Heart left ventricle (tissue), 13 donors: ENCODE results near the gene ELAVL1.

Source experiments
- CTCF ChIP-seq, 12 donors: fragments of 200-600 bp; sonication (generic) in 4 of 12; IDR thresholded peaks; one replicate each; pipeline versions ENCODE4 v1.5.0 to v1.8.0; 2018 to 2022; ENCODE audit warnings: antibody characterized with exemption in 12 of 12, mild to moderate bottlenecking in 5 of 12
- POLR2A ChIP-seq, 2 donors: fragments of 450-650 bp; IDR thresholded peaks; one replicate each; pipeline ENCODE4 v1.6.1; 2017; ENCODE audit warnings: antibody characterized with exemption in 2 of 2, mild to moderate bottlenecking in 2 of 2, moderate library complexity in 2 of 2
- donor health status: ischemic (EF 13 %, LVEDD 7.1; RV severe dilation, severe dysfunction).
- donor health status: DM: no; HTN: yes; CAD: no.
- donor health status: DM: no; HTN: no; CAD: no.
- donor health status: ischemic (EF 25% LVEDD 6.9; RV normal size, moderate dysfunction).
- donor health status: ischemic (EF 25% LVEDD 5.7; RV mildly dilated, moderate dysfunction).
- donor health status: ischemic (EF 35%, LVEDD 5.7; RV mildly dilated, moderate dysfunction).
- donor health status: nonischemic (EF 11% LVEDD 7.7; RV severe dilation, severe dysfunction).
- donor health status: DM: yes; HTN: yes; CAD: no.
- donor health status: PGD.
- donor health status: ischemic (EF 29% LVEDD 5.4; RV normal size, mild dysfunction).
- donor health status: nonischemic (EF 23%, LVEDD 6.1; RV moderate dilation, normal function).

GRCh38 chr19:7977021-7977722 is 28.3 kb downstream of the ELAVL1 start:
- TF ChIP-seq CTCF (IDR thresholded peaks at IDR 0.05) = no peak
- TF ChIP-seq POLR2A (IDR thresholded peaks at IDR 0.05) = no peak
